Fibroblast of mammary gland (primary cell): ENCODE results near the gene GNAZ.

ENCODE experiments used
- DNase-seq: peaks from one replicate; pipeline ENCODE4 v3.0.0-alpha.2; 2010; ENCODE audit warnings: low read depth
- H3K4me3 ChIP-seq: 2 replicates; pipeline ENCODE4 v1.5.1; 2011; ENCODE audit warnings: low read depth, mild to moderate bottlenecking, low read length, moderate library complexity; ENCODE audit not compliant: control insufficient read depth
- CTCF ChIP-seq: conservative IDR thresholded peaks from 2 replicates; pipeline ENCODE4 v1.5.1; 2011; ENCODE audit warnings: low read depth, low read length, inconsistent platforms; ENCODE audit not compliant: control insufficient read depth, insufficient read depth

GNAZ gene

GRCh38 chr22:23100124-23100801 lies 29.9 kb downstream of the GNAZ start:
- no peak for TF ChIP-seq CTCF
- no peak overlapping the region for H3K4me3 ChIP-seq
- DNase-seq = no peak

GRCh38 chr22:23101524-23101923 lies 31.2 kb downstream of the GNAZ start:
- DNase-seq = no peak
- TF ChIP-seq CTCF = no peak
- H3K4me3 ChIP-seq = no peak overlapping the region

- H3K4me3 ChIP-seq = no peak overlapping the region
- TF ChIP-seq CTCF = no peak
- no peak for DNase-seq
Measured at GRCh38 chr22:23102002-23102655, 31.8 kb downstream of the GNAZ start.

- no peak for DNase-seq
- TF ChIP-seq CTCF = no peak
- H3K4me3 ChIP-seq = no peak overlapping the region
Measured at GRCh38 chr22:23102776-23103175, 32.5 kb downstream of the GNAZ start.

GRCh38 chr22:23103199-23103954 lies 33.1 kb downstream of the GNAZ start:
- no peak overlapping the region for H3K4me3 ChIP-seq
- DNase-seq = no peak
- no peak for TF ChIP-seq CTCF

GRCh38 chr22:23104187-23104971 lies 34.1 kb downstream of the GNAZ start:
- TF ChIP-seq CTCF = no peak
- H3K4me3 ChIP-seq = no peak overlapping the region
- DNase-seq = no peak
